Upper lobe of left lung (tissue), 4 donors: Measurements from ENCODE around the gene NF2.

Source experiments
- EP300 ChIP-seq, 4 donors: sonication (generic); formaldehyde crosslinking; IDR thresholded peaks; one replicate each; pipeline ENCODE4 v1.5.1; 2017; ENCODE audit warnings: antibody characterized with exemption in 4 of 4, control low read depth in 2 of 4
- POLR2A ChIP-seq, 4 donors: fragments of 450-650 bp; IDR thresholded peaks; one replicate each; pipeline ENCODE4 v1.5.1; 2016 to 2017; ENCODE audit warnings: antibody characterized with exemption in 4 of 4, mild to moderate bottlenecking in 2 of 4
- POLR2AphosphoS5 ChIP-seq, 2 donors: sonication (generic); formaldehyde crosslinking; IDR thresholded peaks; one replicate each; pipeline ENCODE4 v1.5.1; 2017; ENCODE audit warnings: antibody characterized with exemption in 2 of 2
- TF ChIP-seq, protein P1 (sequence below), 6 experiments: fragments of 450-650 bp in 4 of 6; fragments of 200-600 bp in 2 of 6; sonication (generic) in 2 of 6; IDR thresholded peaks; one replicate each; pipeline ENCODE4 v1.5.1; 2016 to 2019; ENCODE audit warnings: antibody characterized with exemption in 6 of 6

DNA sequence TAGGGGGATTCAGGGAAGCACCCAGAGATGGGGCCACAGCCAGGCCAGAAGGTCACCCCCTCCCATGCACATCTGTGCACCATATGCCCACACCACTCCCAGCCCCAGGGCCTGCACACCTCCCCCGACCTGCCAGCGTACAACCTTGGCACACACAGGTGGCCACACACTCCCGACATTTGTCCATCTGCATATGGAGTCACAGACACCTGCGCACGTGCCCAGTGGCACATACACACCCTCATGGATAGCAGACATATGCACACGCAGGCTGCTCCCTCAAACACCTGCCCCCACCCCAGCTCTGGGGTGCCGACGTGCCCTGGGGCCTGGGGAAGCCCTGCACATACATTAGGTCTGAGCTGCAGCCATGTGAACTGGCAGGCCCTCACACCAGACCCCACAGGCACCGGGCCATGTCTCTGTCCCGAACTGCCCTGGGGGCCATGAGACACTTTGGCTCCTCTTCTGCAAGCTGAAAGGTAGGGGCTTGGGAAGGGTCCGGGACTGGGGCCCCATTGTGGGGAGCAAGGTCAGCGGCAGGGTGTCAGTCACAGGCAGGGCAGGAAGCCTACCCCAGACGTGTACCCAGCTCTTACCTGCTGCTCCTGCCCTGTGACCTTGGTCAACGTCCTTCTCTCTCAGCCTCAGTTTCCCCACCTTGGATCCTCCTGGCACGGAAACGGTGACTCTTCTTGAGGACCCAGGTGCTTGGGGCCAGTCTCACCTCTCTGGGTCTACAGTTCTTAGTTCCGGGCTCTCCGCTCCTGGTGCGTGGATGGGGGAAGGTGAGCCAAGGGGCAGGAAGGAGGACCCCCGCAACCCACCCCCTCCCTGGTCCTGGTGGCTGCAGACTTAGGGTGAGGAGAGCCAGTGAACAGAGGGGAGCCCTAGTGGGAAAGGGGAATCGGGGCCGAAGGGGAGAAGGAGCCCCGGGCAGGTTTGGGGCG, 115.8 kb downstream of the NF2 start:
- TF ChIP-seq, protein P1, sequence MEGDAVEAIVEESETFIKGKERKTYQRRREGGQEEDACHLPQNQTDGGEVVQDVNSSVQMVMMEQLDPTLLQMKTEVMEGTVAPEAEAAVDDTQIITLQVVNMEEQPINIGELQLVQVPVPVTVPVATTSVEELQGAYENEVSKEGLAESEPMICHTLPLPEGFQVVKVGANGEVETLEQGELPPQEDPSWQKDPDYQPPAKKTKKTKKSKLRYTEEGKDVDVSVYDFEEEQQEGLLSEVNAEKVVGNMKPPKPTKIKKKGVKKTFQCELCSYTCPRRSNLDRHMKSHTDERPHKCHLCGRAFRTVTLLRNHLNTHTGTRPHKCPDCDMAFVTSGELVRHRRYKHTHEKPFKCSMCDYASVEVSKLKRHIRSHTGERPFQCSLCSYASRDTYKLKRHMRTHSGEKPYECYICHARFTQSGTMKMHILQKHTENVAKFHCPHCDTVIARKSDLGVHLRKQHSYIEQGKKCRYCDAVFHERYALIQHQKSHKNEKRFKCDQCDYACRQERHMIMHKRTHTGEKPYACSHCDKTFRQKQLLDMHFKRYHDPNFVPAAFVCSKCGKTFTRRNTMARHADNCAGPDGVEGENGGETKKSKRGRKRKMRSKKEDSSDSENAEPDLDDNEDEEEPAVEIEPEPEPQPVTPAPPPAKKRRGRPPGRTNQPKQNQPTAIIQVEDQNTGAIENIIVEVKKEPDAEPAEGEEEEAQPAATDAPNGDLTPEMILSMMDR (IDR thresholded peaks at IDR 0.05) = no peak
- TF ChIP-seq POLR2AphosphoS5 (IDR thresholded peaks at IDR 0.05) = no peak
- TF ChIP-seq POLR2A (IDR thresholded peaks at IDR 0.05) = no peak
- no peak for TF ChIP-seq EP300 (IDR thresholded peaks at IDR 0.05)
